Aorta (tissue), 5 donors: ENCODE data around the gene TMEM165. TPM values are rescaled to one million over a fixed set of nuclear protein-coding genes. Genes with fewer than 3 reads are reported as not detected.

Experiments
- ATAC-seq: fragments of 200-7000 bp; cut with Tn5 transposase; one replicate; pipeline ENCODE4 v1.9.1; 2022; ENCODE audit warnings: moderate library complexity; ENCODE audit not compliant: low FRiP score
- DNase-seq, 2 donors: peaks; one replicate each; pipeline ENCODE4 v3.0.0-alpha.2; 2020
- H3K27ac ChIP-seq, 2 donors: one replicate each; pipeline ENCODE4 v1.5.1; 2013; ENCODE audit warnings: low read length in 2 of 2, mild to moderate bottlenecking in 2 of 2, moderate library complexity in 2 of 2, control low read depth in 1 of 2, inconsistent platforms in 1 of 2, low read depth in 1 of 2
- H3K27me3 ChIP-seq, 2 donors: one replicate each; pipeline ENCODE4 v1.6.1; 2013; ENCODE audit warnings: control low read depth in 1 of 2, low read length in 1 of 2, mild to moderate bottlenecking in 1 of 2, moderate library complexity in 1 of 2; ENCODE audit not compliant: insufficient read depth in 2 of 2, control insufficient read depth in 1 of 2
- H3K36me3 ChIP-seq, 2 donors: one replicate each; pipeline ENCODE4 v1.6.1; 2013; ENCODE audit warnings: control low read depth in 1 of 2, low read length in 1 of 2, mild to moderate bottlenecking in 1 of 2; ENCODE audit not compliant: insufficient read depth in 2 of 2, control insufficient read depth in 1 of 2
- H3K4me1 ChIP-seq, 2 donors: one replicate each; pipeline ENCODE4 v1.6.1; 2013; ENCODE audit warnings: low read length in 2 of 2, control low read depth in 1 of 2, mild to moderate bottlenecking in 1 of 2, moderate library complexity in 1 of 2; ENCODE audit not compliant: insufficient read depth in 2 of 2, control insufficient read depth in 1 of 2
- H3K4me3 ChIP-seq, 2 donors: one replicate each; pipeline ENCODE4 v1.5.1; 2013; ENCODE audit warnings: low read length in 2 of 2, control low read depth in 1 of 2, mild to moderate bottlenecking in 1 of 2
- H3K9me3 ChIP-seq: one replicate; pipeline ENCODE4 v1.6.1; 2013; ENCODE audit warnings: mild to moderate bottlenecking, low read length; ENCODE audit not compliant: control insufficient read depth
- WGBS, 2 donors: extraction: QIAGEN DNeasy Blood & Tissue Kit; methylation state at CpG; one replicate each; pipeline ENCODE4 v1.1.7; 2013; 5-methylcytosine and 5-hydroxymethylcytosine counted together
- intact Hi-C, 2 donors: fragments of 100-400 bp; cut with DNase I; formaldehyde crosslinking; loops; one replicate each; pipeline versions ENCODE4 v1.14.2 to v1.15.0; 2022
- polyA plus RNA-seq, 2 donors: library from polyadenylated mRNA; stranded (reverse); fragments of 200-250 nt; gene quantifications; one replicate each; pipeline ENCODE4 v1.2.3, GENCODE V29; 2013
- total RNA-seq, 2 donors: library from RNA; stranded (reverse); fragmentation: NEBNext Ultra II Directional; extraction: Animal tissue kit (Norgen Biotek cat#: 25700); gene quantifications; one replicate each; pipeline ENCODE4 v1.2.1, GENCODE V29; 2021
- donor health status: healthy with polysubstance abuse.
- donor health status: Bipolar disorder and iron deficiency.
- donor health status: DM: no; HTN: no; CAD: no.
- donor health status: DM: no; HTN: no; CAD: no.
- donor health status: DM: yes; HTN: yes; CAD: no.

The TMEM165 gene
- total and polyA plus RNA-seq, 4 donors: 38.6 to 204 (median 133) TPM

DNA sequence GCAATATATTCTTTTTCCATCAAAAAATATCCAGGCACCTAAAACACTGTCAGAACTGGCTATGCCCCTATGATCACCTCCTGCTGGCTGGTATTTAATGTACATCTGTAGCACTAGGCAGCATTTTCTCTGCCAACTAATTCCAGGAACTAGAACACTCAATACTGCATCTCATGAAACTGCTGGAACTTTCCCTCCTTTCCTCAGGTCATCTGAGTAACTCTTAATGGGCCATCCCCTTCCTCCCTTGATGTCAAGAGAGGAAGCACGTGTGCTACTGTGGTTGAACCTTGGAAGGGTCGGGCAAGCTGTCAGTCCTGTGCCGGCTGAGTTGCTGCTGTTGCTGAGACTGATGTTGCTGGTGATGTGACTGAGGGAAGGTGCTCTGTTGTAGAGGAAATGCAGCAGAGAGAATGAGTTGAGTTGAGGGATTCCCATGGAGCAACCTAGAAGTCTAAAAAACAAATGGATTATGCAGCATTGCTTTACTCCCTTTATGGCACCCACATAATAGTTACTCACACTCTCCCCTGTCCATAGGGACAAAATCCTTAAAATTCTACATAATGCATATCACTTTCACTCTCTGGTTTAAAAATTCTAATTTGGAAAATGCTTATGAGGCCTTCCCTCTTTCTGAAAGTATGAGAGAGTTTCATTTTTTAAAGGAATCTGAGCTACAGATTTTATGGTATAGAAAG is 39.5 kb downstream of the TMEM165 start:
- Histone ChIP-seq H3K27ac (peak overlapping the region in 1 of 2 donors; percentile 37), H3K36me3 (peaks cover 2 to 4% of the 10 kb centered on the region in 2 donors), H3K4me1 (peaks cover 0 to 2% of the 10 kb centered on the region in 2 donors), H3K4me3 (no peak overlapping the region), H3K9me3 (no peaks in the 10 kb centered on the region), H3K27me3 (no peaks in the 10 kb centered on the region)
- DNase-seq: no peak
- peak; percentile 48 for ATAC-seq
- intact Hi-C loops: no loop called here
- 32 to 34% methylated on average over 3 of the region's 3 CpGs for WGBS, 2 donors

- Histone ChIP-seq H3K4me1 (peaks cover 0 to 2% of the 10 kb centered on the region in 2 donors), H3K27me3 (no peaks in the 10 kb centered on the region), H3K9me3 (no peaks in the 10 kb centered on the region), H3K4me3 (no peak overlapping the region), H3K27ac (no peak overlapping the region), H3K36me3 (peaks cover 0 to 5% of the 10 kb centered on the region in 2 donors)
- ATAC-seq: no peak
- DNase-seq: no peak
- intact Hi-C loops: no loop called here
- WGBS, 2 donors: 79 to 80% methylated on average over 5 of the region's 5 CpGs
Measured at GRCh38 chr4:55437356-55437796, 41.6 kb downstream of the TMEM165 start.

GRCh38 chr4:55437823-55438222 is 42.1 kb downstream of the TMEM165 start:
- H3K9me3 ChIP-seq: no peaks in the 10 kb centered on the region
- WGBS, 2 donors: 62 to 64% methylated on average over 3 of the region's 3 CpGs
- no peak overlapping the region for H3K4me3 ChIP-seq
- H3K4me1 ChIP-seq: peaks cover 0 to 2% of the 10 kb centered on the region in 2 donors
- ATAC-seq (no peak), DNase-seq (no peak)
- no peaks in the 10 kb centered on the region for H3K27me3 ChIP-seq
- no peak overlapping the region for H3K27ac ChIP-seq
- peaks cover 0 to 5% of the 10 kb centered on the region in 2 donors for H3K36me3 ChIP-seq
- intact Hi-C loops: no loop called here

DNA sequence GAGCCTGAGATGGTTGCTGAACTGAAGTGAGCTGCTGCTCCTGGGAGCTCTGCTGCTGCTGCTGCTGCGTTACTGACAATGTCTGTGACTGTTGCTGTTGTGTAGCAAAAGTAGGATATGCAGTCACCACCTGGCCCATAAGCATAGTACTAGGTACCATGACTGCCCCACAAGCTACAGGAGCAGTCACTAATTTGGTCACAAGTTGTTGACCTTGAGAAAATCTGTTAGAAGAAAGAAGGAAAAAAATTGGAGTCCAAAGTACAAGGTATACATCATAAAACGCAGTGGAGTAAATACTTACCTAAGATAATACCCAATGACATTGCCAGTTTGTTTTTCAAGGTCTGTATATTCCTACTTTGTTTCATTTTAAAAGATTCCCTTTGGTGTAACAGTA is 42.6 kb downstream of the TMEM165 start:
- Histone ChIP-seq H3K27ac (no peak overlapping the region), H3K27me3 (no peaks in the 10 kb centered on the region), H3K36me3 (peaks cover 0 to 5% of the 10 kb centered on the region in 2 donors), H3K9me3 (no peaks in the 10 kb centered on the region), H3K4me3 (no peak overlapping the region), H3K4me1 (peaks cover 0 to 2% of the 10 kb centered on the region in 2 donors)
- ATAC-seq (no peak), DNase-seq (no peak)
- WGBS, 2 donors: 88 to 89% methylated on average over 2 of the region's 2 CpGs
- intact Hi-C loops: no loop called here

DNA sequence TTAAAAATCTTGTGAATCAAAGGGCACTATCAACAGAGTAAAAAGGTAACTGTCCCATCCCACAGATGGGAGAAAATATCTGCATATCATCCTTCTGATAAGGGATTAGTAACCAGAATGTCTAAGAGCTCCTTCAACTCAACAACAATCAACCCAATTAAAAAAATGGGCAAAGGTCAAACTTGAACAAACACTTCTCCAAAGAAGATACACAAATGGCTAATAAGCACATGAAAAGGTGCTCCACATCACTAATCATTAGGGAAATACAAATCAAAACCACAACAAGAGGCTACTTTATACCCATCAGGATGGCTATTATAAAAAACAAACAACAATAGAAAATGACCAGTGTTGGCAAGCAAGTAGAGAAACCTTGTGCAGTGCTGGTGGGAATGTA is 43.3 kb downstream of the TMEM165 start:
- no peaks in the 10 kb centered on the region for H3K27me3 ChIP-seq
- peaks cover 0 to 2% of the 10 kb centered on the region in 2 donors for H3K4me1 ChIP-seq
- DNase-seq (no peak), ATAC-seq (no peak)
- H3K36me3 ChIP-seq: peaks cover 0 to 7% of the 10 kb centered on the region in 2 donors
- intact Hi-C loops: no loop called here
- H3K4me3 ChIP-seq: no peak overlapping the region
- H3K27ac ChIP-seq: no peak overlapping the region
- H3K9me3 ChIP-seq: no peaks in the 10 kb centered on the region

GRCh38 chr4:55440786-55441185 is 45.0 kb downstream of the TMEM165 start:
- WGBS, 2 donors: 94 to 96% methylated on average over 2 of the region's 2 CpGs
- DNase-seq (no peak), ATAC-seq (no peak)
- peaks cover 0 to 5% of the 10 kb centered on the region in 2 donors for H3K36me3 ChIP-seq
- no peaks in the 10 kb centered on the region for H3K27me3 ChIP-seq
- H3K4me1 ChIP-seq: no peaks in the 10 kb centered on the region
- intact Hi-C loops: loop anchor here in 1 of 2 donors (10.0 kb wide), 3 partner anchors 96 to 294 kb away; partner anchors contain the start of genes CLOCK and SRD5A3
- no peak overlapping the region for H3K27ac ChIP-seq
- H3K9me3 ChIP-seq: no peaks in the 10 kb centered on the region
- no peak overlapping the region for H3K4me3 ChIP-seq

GRCh38 chr4:55442541-55442940 is 46.8 kb downstream of the TMEM165 start:
- no peak overlapping the region for H3K4me3 ChIP-seq
- no peaks in the 10 kb centered on the region for H3K27me3 ChIP-seq
- peaks cover 0 to 5% of the 10 kb centered on the region in 2 donors for H3K36me3 ChIP-seq
- H3K27ac ChIP-seq: no peak overlapping the region
- no peaks in the 10 kb centered on the region for H3K4me1 ChIP-seq
- intact Hi-C loops: loop anchor here in 1 of 2 donors (10.0 kb wide), 3 partner anchors 98 to 292 kb away; partner anchors contain the start of genes CLOCK and SRD5A3
- DNase-seq: no peak
- H3K9me3 ChIP-seq: no peaks in the 10 kb centered on the region
- 73 to 76% methylated on average over 1 of the region's 1 CpG for whole genome bisulfite sequencing, 2 donors
- no peak for ATAC-seq

GRCh38 chr4:55444827-55445226 is 49.1 kb downstream of the TMEM165 start:
- H3K36me3 ChIP-seq: peaks cover 3 to 5% of the 10 kb centered on the region in 2 donors
- ATAC-seq (no peak), DNase-seq (no peak)
- no peak overlapping the region for H3K4me3 ChIP-seq
- 9 to 13% methylated on average over 2 of the region's 2 CpGs for WGBS, 2 donors
- no peak overlapping the region for H3K27ac ChIP-seq
- H3K4me1 ChIP-seq: no peaks in the 10 kb centered on the region
- intact Hi-C loops: loop anchor here in 1 of 2 donors (10.0 kb wide), 3 partner anchors 100 to 290 kb away; partner anchors contain the start of genes CLOCK and SRD5A3
- no peaks in the 10 kb centered on the region for H3K9me3 ChIP-seq
- no peaks in the 10 kb centered on the region for H3K27me3 ChIP-seq
